ENCODE measurements around the gene SPAAR.

GRCh38 chr9:35951736-35952135 is 42.4 kb downstream of the SPAAR start:
- TF ChIP-seq CTCF (IDR thresholded peaks at IDR 0.05; ENCODE audit: low read depth, low read length, missing input control) (no peak), REST (IDR thresholded peaks at IDR 0.05) (no peak), ATF3 (IDR thresholded peaks at IDR 0.05) (no peak), FOXA1 (IDR thresholded peaks at IDR 0.05) (no peak), RAD21 (IDR thresholded peaks at IDR 0.05) (no peak), EGR1 (IDR thresholded peaks at IDR 0.05; ENCODE audit: low read depth in 2 of 2) (no peak), MAX (IDR thresholded peaks at IDR 0.05) (no peak), FOXA2 (IDR thresholded peaks at IDR 0.05) (no peak), SP1 (IDR thresholded peaks at IDR 0.05) (no peak), GABPA (IDR thresholded peaks at IDR 0.05 in 1 of 2, conservative IDR thresholded peaks at IDR 0.05 in 1 of 2) (no peak), YY1 (IDR thresholded peaks at IDR 0.05) (no peak), TAF1 (conservative IDR thresholded peaks at IDR 0.05) (no peak)

Data from liver (tissue), 3 donors.